Neuronal stem cell (in vitro differentiated cells): ENCODE measurements around the gene B3GNT3.
A peak's percentile ranks its signal among the peaks of the same experiment; 100 is the strongest.

Source experiments
- DNase-seq: peaks from one replicate; pipeline ENCODE4 v3.0.0-alpha.2; 2013; ENCODE audit warnings: low spot score
- H2AFZ ChIP-seq: one replicate; pipeline ENCODE4 v1.6.1; 2013; ENCODE audit warnings: mild to moderate bottlenecking, low read length, inconsistent platforms
- H2AK5ac ChIP-seq: 2 replicates; pipeline ENCODE4 v1.6.1; 2013; ENCODE audit warnings: low read depth, mild to moderate bottlenecking, inconsistent platforms, low read length, moderate library complexity, mixed read lengths
- H2BK120ac ChIP-seq: 2 replicates; pipeline ENCODE4 v1.6.1; 2013; ENCODE audit warnings: low read depth, mild to moderate bottlenecking, inconsistent platforms, low read length, moderate library complexity, mixed read lengths
- H2BK12ac ChIP-seq: one replicate; pipeline ENCODE4 v1.6.1; 2013; ENCODE audit warnings: low read length, inconsistent platforms
- H2BK15ac ChIP-seq: 2 replicates; pipeline ENCODE4 v1.6.1; 2013; ENCODE audit warnings: mild to moderate bottlenecking, low read length, inconsistent platforms, mixed read lengths
- H2BK5ac ChIP-seq: one replicate; pipeline ENCODE4 v1.6.1; 2013; ENCODE audit warnings: inconsistent platforms, mild to moderate bottlenecking, low read length, moderate library complexity
- H3K14ac ChIP-seq: one replicate; pipeline ENCODE4 v1.6.1; 2013; ENCODE audit warnings: low read length, inconsistent platforms
- H3K18ac ChIP-seq: 2 replicates; pipeline ENCODE4 v1.6.1; 2013; ENCODE audit warnings: low read length, inconsistent platforms
- H3K23ac ChIP-seq: 2 replicates; pipeline ENCODE4 v1.6.1; 2013; ENCODE audit warnings: low read depth, mild to moderate bottlenecking, mixed read lengths, low read length, inconsistent platforms; ENCODE audit not compliant: poor library complexity
- H3K27ac ChIP-seq: replicated peaks from 3 replicates; pipeline ENCODE4 v1.5.1; 2013; ENCODE audit warnings: low read length, inconsistent platforms
- H3K27me3 ChIP-seq, 3 experiments: 2 replicates each; pipeline ENCODE4 v1.6.1; 2013; ENCODE audit warnings: low read length in 3 of 3, mild to moderate bottlenecking in 2 of 3, inconsistent platforms in 1 of 3, low read depth in 1 of 3, mixed read lengths in 1 of 3, moderate library complexity in 1 of 3; ENCODE audit not compliant: control insufficient read depth in 3 of 3, insufficient read depth in 3 of 3
- H3K36me3 ChIP-seq, 2 donors: replicated peaks in 1 of 2; 2 replicates each; pipeline ENCODE4 v1.6.1; 2013; ENCODE audit warnings: low read length in 2 of 2; ENCODE audit not compliant: control insufficient read depth in 2 of 2, insufficient read depth in 2 of 2
- H3K4ac ChIP-seq: 2 replicates; pipeline ENCODE4 v1.6.1; 2013; ENCODE audit warnings: inconsistent platforms, mild to moderate bottlenecking, low read length, moderate library complexity
- H3K4me1 ChIP-seq, 2 donors: 1 replicate in 1 of 2; 2 replicates in 1 of 2; pipeline ENCODE4 v1.6.1; 2013; ENCODE audit warnings: low read length in 2 of 2, low read depth in 1 of 2; ENCODE audit not compliant: control insufficient read depth in 2 of 2, insufficient read depth in 1 of 2
- H3K4me2 ChIP-seq: one replicate; pipeline ENCODE4 v1.6.1; 2013; ENCODE audit warnings: mild to moderate bottlenecking, low read length, inconsistent platforms; ENCODE audit not compliant: insufficient read depth, poor library complexity, severe bottlenecking
- H3K4me3 ChIP-seq, 2 donors: 2 replicates each; pipeline ENCODE4 v1.5.1; 2013; ENCODE audit warnings: low read length in 2 of 2, mild to moderate bottlenecking in 2 of 2, inconsistent platforms in 1 of 2, moderate library complexity in 1 of 2
- H3K79me1 ChIP-seq: one replicate; pipeline ENCODE4 v1.6.1; 2013; ENCODE audit warnings: low read depth, mild to moderate bottlenecking, inconsistent platforms, low read length, moderate library complexity
- H3K9ac ChIP-seq: one replicate; pipeline ENCODE4 v1.6.1; 2013; ENCODE audit warnings: mild to moderate bottlenecking, low read depth, low read length, inconsistent platforms; ENCODE audit not compliant: poor library complexity
- H3K9me3 ChIP-seq, 2 donors: replicated peaks in 1 of 2; 2 replicates each; pipeline versions ENCODE3 to v1.6.1; 2013; ENCODE audit warnings: low read length in 2 of 2, mild to moderate bottlenecking in 2 of 2, inconsistent platforms in 1 of 2, low read depth in 1 of 2, mixed read lengths in 1 of 2, moderate library complexity in 1 of 2; ENCODE audit not compliant: control insufficient read depth in 2 of 2, insufficient read depth in 1 of 2
- H4K8ac ChIP-seq: one replicate; pipeline ENCODE4 v1.6.1; 2013; ENCODE audit warnings: low read depth, mild to moderate bottlenecking, inconsistent platforms, low read length, moderate library complexity
- H4K91ac ChIP-seq: one replicate; pipeline ENCODE4 v1.6.1; 2013; ENCODE audit warnings: low read length, low read depth, mild to moderate bottlenecking, inconsistent platforms; ENCODE audit not compliant: poor library complexity
- WGBS, 2 donors: extraction: QIAGEN DNeasy Blood & Tissue Kit; methylation state at CpG; one replicate each; pipeline ENCODE4 v1.1.7; 2013; ENCODE audit warnings: missing lambda C conversion rate in 2 of 2, mixed read lengths in 1 of 2; ENCODE audit not compliant: insufficient read length in 2 of 2, insufficient replicate concordance in 1 of 2; ENCODE audit errors: extremely low coverage in 2 of 2; 5-methylcytosine and 5-hydroxymethylcytosine counted together

The B3GNT3 gene

DNA sequence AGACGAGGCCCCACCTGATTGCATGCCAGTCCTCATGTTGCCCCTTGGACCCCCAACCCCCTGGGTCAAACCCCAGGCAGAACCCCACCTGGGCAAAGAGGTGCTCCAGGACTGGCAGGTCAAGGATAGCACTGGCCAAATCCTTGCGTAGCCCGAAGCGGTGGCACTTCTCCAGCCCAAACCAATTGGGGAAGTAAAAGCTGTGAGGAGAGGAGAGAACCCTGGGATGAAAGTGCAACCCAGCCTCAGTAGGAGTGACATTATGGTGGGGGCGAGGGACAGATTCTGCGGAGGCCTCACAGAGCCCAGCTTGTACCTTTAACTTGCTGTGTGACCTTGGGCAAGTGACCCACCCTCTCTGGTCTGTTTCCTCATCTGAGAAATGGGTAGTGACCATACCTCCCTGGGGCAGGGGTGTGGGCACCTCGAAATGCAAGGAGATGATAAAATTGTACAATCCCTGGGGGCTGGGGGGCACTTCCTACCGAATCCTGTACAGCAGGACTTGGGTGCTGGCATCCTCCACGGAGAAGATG is 48.4 kb downstream of the B3GNT3 start:
- WGBS, 2 donors, result no CpG with 5 or more reads among the region's 9 CpGs
- H2BK15ac ChIP-seq, result peak overlapping the region; percentile 78

GRCh38 chr19:17843908-17844490 is 49.1 kb downstream of the B3GNT3 start:
- no CpG with 5 or more reads among the region's 14 CpGs for WGBS, 2 donors
- no peak overlapping the region for H3K9ac ChIP-seq
- DNase-seq, result no peak
- H3K79me1 ChIP-seq, result no peaks in the 10 kb centered on the region
- no peaks in the 10 kb centered on the region for H3K9me3 ChIP-seq
- no peak overlapping the region for H3K27ac ChIP-seq
- no peak overlapping the region for H3K4me2 ChIP-seq
- H4K8ac ChIP-seq, result no peak overlapping the region
- no peak overlapping the region for H4K91ac ChIP-seq
- H3K4me3 ChIP-seq, result no peak overlapping the region
- H3K18ac ChIP-seq, result peak overlapping the region; percentile 82
- H3K4ac ChIP-seq, result peak overlapping the region; percentile 13
- H3K27me3 ChIP-seq, result peaks cover 0 to 31% (median 2%) of the 10 kb centered on the region in 3 experiments
- H2BK15ac ChIP-seq, result peak overlapping the region; percentile 78
- peaks cover 7 to 12% of the 10 kb centered on the region in 2 donors for H3K4me1 ChIP-seq
- no peak overlapping the region for H3K23ac ChIP-seq
- H2AK5ac ChIP-seq, result peak overlapping the region; percentile 95
- peak overlapping the region; percentile 77 for H2BK120ac ChIP-seq
- no peak overlapping the region for H2AFZ ChIP-seq
- no peak overlapping the region for H3K14ac ChIP-seq
- H3K36me3 ChIP-seq, result no peaks in the 10 kb centered on the region
- no peak overlapping the region for H2BK5ac ChIP-seq
- peak overlapping the region; percentile 43 for H2BK12ac ChIP-seq

More for the DNA sequence above, 48.4 kb downstream of the B3GNT3 start:
- Histone ChIP-seq H4K91ac (no peak overlapping the region), H3K27me3 (peaks cover 0 to 33% (median 2%) of the 10 kb centered on the region in 3 experiments), H3K27ac (no peak overlapping the region), H3K18ac (no peak overlapping the region), H2AFZ (no peak overlapping the region), H3K4ac (no peak overlapping the region), H2AK5ac (peak overlapping the region; percentile 99), H2BK120ac (peak overlapping the region; percentile 77), H2BK5ac (no peak overlapping the region), H2BK12ac (peak overlapping the region; percentile 43), H3K4me2 (no peak overlapping the region), H3K36me3 (no peaks in the 10 kb centered on the region), H3K9me3 (no peaks in the 10 kb centered on the region), H3K14ac (no peak overlapping the region), H3K9ac (no peak overlapping the region), H3K4me1 (peaks cover 7 to 12% of the 10 kb centered on the region in 2 donors), H4K8ac (no peak overlapping the region), H3K79me1 (no peaks in the 10 kb centered on the region), H3K23ac (no peak overlapping the region), H3K4me3 (no peak overlapping the region)
- no peak for DNase-seq

- Histone ChIP-seq H3K4me1 (peaks cover 6 to 10% of the 10 kb centered on the region in 2 donors), H3K4me3 (no peak overlapping the region), H2BK12ac (no peak overlapping the region), H3K18ac (no peak overlapping the region), H3K27ac (no peak overlapping the region), H3K9ac (no peak overlapping the region), H3K4ac (no peak overlapping the region), H2BK120ac (no peak overlapping the region), H4K91ac (no peak overlapping the region), H2BK15ac (no peak overlapping the region), H2AK5ac (no peak overlapping the region), H3K4me2 (no peak overlapping the region), H2BK5ac (no peak overlapping the region), H3K27me3 (peaks cover 0 to 23% (median 2%) of the 10 kb centered on the region in 3 experiments), H3K23ac (no peak overlapping the region), H3K36me3 (no peaks in the 10 kb centered on the region), H3K9me3 (no peaks in the 10 kb centered on the region), H2AFZ (no peak overlapping the region), H4K8ac (no peak overlapping the region), H3K14ac (no peak overlapping the region), H3K79me1 (no peaks in the 10 kb centered on the region)
- no peak for DNase-seq
- whole genome bisulfite sequencing, 2 donors, result no CpG with 5 or more reads among the region's 8 CpGs
These were observed 51.2 kb downstream of the B3GNT3 start for GRCh38 chr19:17846146-17846545.

- no peaks in the 10 kb centered on the region for H3K79me1 ChIP-seq
- H2BK120ac ChIP-seq, result peak within 1 kb of the TSS; percentile 29
- peaks cover 0 to 13% (median 2%) of the 10 kb centered on the region in 3 experiments for H3K27me3 ChIP-seq
- H2BK12ac ChIP-seq, result no peak within 1 kb of the TSS
- peak within 1 kb of the TSS; percentile 57 for H3K9ac ChIP-seq
- WGBS, 2 donors, result no CpG with 5 or more reads among the region's 40 CpGs
- peak within 1 kb of the TSS; percentile 36 for H2BK5ac ChIP-seq
- H3K36me3 ChIP-seq, result no peaks in the 10 kb centered on the region
- peak within 1 kb of the TSS; percentile 73 for H3K4me2 ChIP-seq
- H3K18ac ChIP-seq, result peak within 1 kb of the TSS; percentile 95
- no peak within 1 kb of the TSS for H3K27ac ChIP-seq
- no peaks in the 10 kb centered on the region for H3K9me3 ChIP-seq
- peak within 1 kb of the TSS; percentile 95 for H2AK5ac ChIP-seq
- H2BK15ac ChIP-seq, result peak within 1 kb of the TSS; percentile 74
- H3K23ac ChIP-seq, result no peak within 1 kb of the TSS
- no peak within 1 kb of the TSS for H3K14ac ChIP-seq
- H4K91ac ChIP-seq, result peak within 1 kb of the TSS; percentile 30
- H3K4me1 ChIP-seq, result peaks cover 3 to 4% of the 10 kb centered on the region in 2 donors
- peak; percentile 79 for DNase-seq
- H4K8ac ChIP-seq, result peak within 1 kb of the TSS; percentile 29
- H3K4me3 ChIP-seq, result peak within 1 kb of the TSS; percentile 16 to 64
- H3K4ac ChIP-seq, result peak within 1 kb of the TSS; percentile 30
- peak within 1 kb of the TSS; percentile 96 for H2AFZ ChIP-seq
These were observed 52.8 kb downstream of the B3GNT3 start, which contains the start of gene JAK3 for GRCh38 chr19:17847538-17848366. TSS of gene JAK3 (minus strand) at chr19:17847982. CDS start at chr19:17844417, 3,565 bp downstream.
